SK-N-MC (cell line): ENCODE data around the gene USP49.

Source experiments
- DNase-seq: peaks from one replicate; pipeline ENCODE4 v3.0.0-alpha.2; 2011; ENCODE audit warnings: low read depth, low spot score
- H3K27ac ChIP-seq: fragments of 200-600 bp; sonication (generic); 2 replicates; pipeline ENCODE4 v1.5.1; 2016; ENCODE audit warnings: mixed run types
- H3K36me3 ChIP-seq: fragments of 200-600 bp; sonication (generic); 2 replicates; pipeline ENCODE4 v1.6.1; 2017; ENCODE audit warnings: antibody characterized with exemption, low read length, mixed read lengths; ENCODE audit not compliant: insufficient read depth
- H3K4me3 ChIP-seq: fragments of 200-600 bp; sonication (generic); 2 replicates; pipeline ENCODE4 v1.5.1; 2016
- H3K9ac ChIP-seq: fragments of 200-600 bp; sonication (generic); 2 replicates; pipeline ENCODE4 v1.8.0; 2017; ENCODE audit warnings: mixed run types, mixed read lengths; ENCODE audit not compliant: insufficient read length
- H3K9me3 ChIP-seq: fragments of 200-600 bp; sonication (generic); 2 replicates; pipeline ENCODE4 v1.6.1; 2017; ENCODE audit warnings: low read depth, mild to moderate bottlenecking, antibody characterized with exemption, low read length, moderate library complexity, mixed read lengths
- EZH2 ChIP-seq: fragments of 200-600 bp; sonication (generic); IDR thresholded peaks from one replicate; pipeline ENCODE4 v1.6.1; 2017; ENCODE audit warnings: antibody characterized with exemption
- FOXP2 ChIP-seq: optimal IDR thresholded peaks from 2 replicates; pipeline ENCODE3; 2011; ENCODE audit warnings: mild to moderate bottlenecking, moderate library complexity; ENCODE audit not compliant: insufficient read depth; ENCODE audit errors: extremely low read length, control extremely low read depth
- POLR2AphosphoS5 ChIP-seq: IDR thresholded peaks from 2 replicates; pipeline ENCODE4 v1.6.1; 2012; ENCODE audit warnings: mild to moderate bottlenecking, low read depth, low read length, borderline replicate concordance

Gene USP49

GRCh38 chr6:41939176-41939847 lies 44.1 kb upstream of the USP49 start:
- Histone ChIP-seq H3K4me3 (peak overlapping the region; percentile 95), H3K27ac (peak overlapping the region; percentile 71), H3K9ac (no peak overlapping the region), H3K9me3 (no peaks in the 10 kb centered on the region), H3K36me3 (peaks cover 22% of the 10 kb centered on the region)
- no peak for TF ChIP-seq FOXP2
- peak; percentile 32; the same call in 1 of the 2 replicates for TF ChIP-seq POLR2AphosphoS5
- DNase-seq, result no peak

GRCh38 chr6:41938590-41939175 lies 43.5 kb upstream of the USP49 start:
- Histone ChIP-seq H3K4me3 (peak overlapping the region; percentile 95), H3K36me3 (peaks cover 28% of the 10 kb centered on the region), H3K9me3 (no peaks in the 10 kb centered on the region), H3K9ac (no peak overlapping the region), H3K27ac (peak overlapping the region; percentile 71)
- DNase-seq, result no peak
- TF ChIP-seq EZH2, result no peak

DNA sequence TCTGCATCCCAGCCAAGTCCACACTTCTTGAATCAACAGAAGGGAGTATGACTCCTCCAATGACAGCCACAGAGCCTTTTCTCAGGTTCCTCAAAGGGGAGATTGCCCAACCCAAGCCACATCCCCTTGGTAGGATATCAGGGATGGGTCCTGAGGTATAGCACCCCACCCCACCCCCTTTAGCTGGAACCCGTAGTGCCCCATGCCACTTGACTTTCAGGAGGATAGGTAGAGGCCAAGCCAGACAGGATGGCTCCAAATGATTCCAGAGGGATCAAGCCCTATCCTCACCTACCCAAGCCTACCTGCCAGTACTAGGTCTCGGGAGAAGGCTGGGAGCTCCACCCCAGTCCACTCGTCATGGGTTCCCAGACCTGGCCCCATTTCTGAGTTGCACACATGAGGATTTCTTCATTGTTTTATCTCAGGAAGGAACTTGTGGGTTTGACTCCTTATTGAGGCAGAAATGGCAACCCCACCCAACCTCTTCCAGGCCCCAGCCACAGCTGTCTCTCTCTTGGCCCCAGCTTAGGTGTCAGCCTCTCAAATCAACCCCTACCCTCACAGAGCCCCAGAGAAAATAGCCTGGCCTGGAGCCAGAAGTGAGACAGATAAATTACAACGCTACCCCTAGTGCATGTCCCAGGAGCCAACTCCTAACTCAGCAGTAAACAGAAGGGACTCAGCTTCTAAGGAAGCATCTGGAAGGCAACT lies 42.8 kb upstream of the USP49 start:
- DNase-seq, result no peak
- peak overlapping the region; percentile 95; the same call in 1 of the 2 replicates for H3K4me3 ChIP-seq

DNA sequence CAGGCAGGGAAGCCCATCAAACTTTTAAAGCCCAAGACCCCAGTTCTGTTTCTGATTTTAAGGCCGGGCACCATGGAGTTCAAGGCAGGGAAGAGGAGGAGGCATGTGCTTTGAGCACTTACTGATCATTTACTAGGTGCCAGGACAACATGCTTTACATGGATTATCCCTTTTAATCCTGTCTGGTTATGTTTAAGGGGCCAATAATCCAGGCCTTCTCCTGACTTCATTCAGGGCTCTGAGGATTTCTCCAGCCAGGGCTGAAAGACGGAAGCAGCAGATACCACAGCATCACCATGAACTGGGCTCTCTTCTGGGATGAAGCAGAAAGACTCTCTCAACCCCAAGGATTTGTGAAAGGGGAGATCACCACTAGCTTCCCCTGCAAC lies 42.3 kb upstream of the USP49 start:
- no peak overlapping the region for H3K27ac ChIP-seq
- no peak for TF ChIP-seq EZH2
- no peak for TF ChIP-seq FOXP2
- no peak for TF ChIP-seq POLR2AphosphoS5
- peaks cover 40% of the 10 kb centered on the region for H3K36me3 ChIP-seq
- no peak overlapping the region for H3K9ac ChIP-seq
- no peaks in the 10 kb centered on the region for H3K9me3 ChIP-seq
- H3K4me3 ChIP-seq, result no peak overlapping the region
- no peak for DNase-seq

More for the DNA sequence above, 42.8 kb upstream of the USP49 start:
- peaks cover 35% of the 10 kb centered on the region for H3K36me3 ChIP-seq
- H3K27ac ChIP-seq, result peak overlapping the region; percentile 51
- TF ChIP-seq POLR2AphosphoS5 (no peak), FOXP2 (no peak), EZH2 (no peak)
- no peaks in the 10 kb centered on the region for H3K9me3 ChIP-seq
- no peak overlapping the region for H3K9ac ChIP-seq

- DNase-seq, result no peak
- TF ChIP-seq FOXP2 (no peak), EZH2 (no peak), POLR2AphosphoS5 (peak; percentile 48; the same call in 1 of the 2 replicates)
- Histone ChIP-seq H3K9ac (no peak overlapping the region), H3K27ac (no peak overlapping the region), H3K4me3 (no peak overlapping the region), H3K36me3 (peaks cover 53% of the 10 kb centered on the region), H3K9me3 (no peaks in the 10 kb centered on the region)
Measured at GRCh38 chr6:41936073-41936837, 41.1 kb upstream of the USP49 start.

DNA sequence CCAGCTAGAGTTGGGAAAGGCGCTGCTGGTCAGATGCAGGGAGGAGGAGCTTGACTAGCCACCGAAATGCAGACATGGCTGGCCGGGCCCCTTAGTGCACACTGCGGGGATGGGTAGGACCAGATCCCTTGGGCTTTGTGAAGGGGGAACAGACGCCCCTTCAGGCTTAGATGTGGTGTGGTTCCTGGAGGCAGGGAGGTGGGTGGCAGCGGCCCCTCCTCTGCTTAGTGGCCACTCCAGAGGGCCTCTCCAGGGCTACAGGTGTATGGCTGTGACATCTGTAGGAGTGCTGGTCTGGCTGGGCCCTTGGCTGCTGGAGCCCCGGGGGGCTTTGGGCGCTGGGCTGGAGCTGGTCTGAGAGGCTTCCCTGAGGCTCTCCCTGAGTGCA lies 40.5 kb upstream of the USP49 start:
- no peak for DNase-seq
- H3K36me3 ChIP-seq, result peaks cover 58% of the 10 kb centered on the region
- H3K27ac ChIP-seq, result no peak overlapping the region
- no peaks in the 10 kb centered on the region for H3K9me3 ChIP-seq
- 0 out of 2 replicates have a peak, but pooled peaks have one; percentile 11 for TF ChIP-seq POLR2AphosphoS5
- TF ChIP-seq FOXP2, result no peak
- no peak for TF ChIP-seq EZH2
- no peak overlapping the region for H3K9ac ChIP-seq
- H3K4me3 ChIP-seq, result no peak overlapping the region

DNA sequence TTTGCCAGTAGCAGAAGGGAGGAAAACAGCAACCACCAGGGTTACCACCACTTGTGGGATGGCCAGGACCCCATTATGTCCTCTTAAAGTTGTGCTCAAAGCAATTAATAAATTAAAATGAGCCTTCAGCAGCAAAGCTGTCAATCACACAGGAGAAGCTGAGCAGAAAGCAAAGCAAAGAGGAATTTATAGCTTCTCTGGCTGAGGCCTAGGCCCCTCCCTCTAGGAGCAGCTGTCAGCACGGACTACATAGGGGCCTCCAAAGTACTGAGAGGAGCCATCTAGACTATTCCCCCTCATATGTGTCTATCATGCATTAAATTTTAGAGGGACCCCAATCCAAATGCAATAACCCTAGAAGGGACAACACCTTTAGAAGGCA lies 40.0 kb upstream of the USP49 start:
- Histone ChIP-seq H3K4me3 (no peak overlapping the region), H3K9me3 (no peaks in the 10 kb centered on the region), H3K27ac (no peak overlapping the region), H3K9ac (no peak overlapping the region), H3K36me3 (peaks cover 63% of the 10 kb centered on the region)
- no peak for TF ChIP-seq EZH2
- TF ChIP-seq POLR2AphosphoS5, result peak; percentile 6; the same call in 1 of the 2 replicates
- DNase-seq, result no peak
